ENCODE data around the gene MED13L. TPM values are rescaled to one million over a fixed set of nuclear protein-coding genes. Genes with fewer than 3 reads are reported as not detected.

The MED13L gene
- total RNA-seq, 1 experiment from 2014 or later = 80.5 TPM

DNA sequence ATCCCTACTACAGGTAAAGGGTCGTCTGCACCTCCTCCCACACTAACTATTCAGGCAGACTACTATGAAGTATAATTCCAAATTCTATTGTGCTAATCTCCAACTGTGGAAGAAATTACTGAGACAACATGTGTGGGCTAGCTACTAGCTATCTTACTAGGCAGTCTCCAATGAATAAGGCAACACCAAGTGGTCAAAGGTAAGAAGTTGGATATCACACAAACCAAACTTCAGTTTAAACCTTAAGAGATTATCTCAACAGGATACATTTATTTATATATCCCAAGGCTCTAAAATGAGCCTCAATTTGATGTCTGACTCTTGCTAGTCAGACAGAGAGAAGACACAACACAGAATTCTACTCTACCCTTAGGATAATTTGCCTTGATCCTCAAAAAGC is 14.1 kb downstream of the MED13L start:
- ChIA-PET CTCF (interaction anchor here (1.9 kb wide), 1 partner anchor 27 kb away, joined by 7 read pairs; no protein-coding TSS in a partner anchor), POLR2A (interaction anchor here (0.8 kb wide), 1 partner anchor 10 kb away, joined by 6 read pairs; no protein-coding TSS in a partner anchor)
- ATAC-seq (no peak), DNase-seq (ENCODE audit: low spot score) (no peak)
- Mint-ChIP-seq H3K27me3 (ENCODE audit: low read depth) (no peaks in the 10 kb centered on the region), H3K36me3 (no peaks in the 10 kb centered on the region), H3K4me3 (no peak overlapping the region), H3K9me3 (no peaks in the 10 kb centered on the region), H3K4me1 (peaks cover 38% of the 10 kb centered on the region), H3K27ac (peak overlapping the region; percentile 18; the same call in 1 of the 2 replicates)
- no peak for TF ChIP-seq TEAD4 (CRISPR knock-in tag; IDR thresholded peaks at IDR 0.05)
- no peak for TF ChIP-seq ZSCAN18 (CRISPR knock-in tag; IDR thresholded peaks at IDR 0.05)
- no peak for TF ChIP-seq FOXK1 (CRISPR knock-in tag; IDR thresholded peaks at IDR 0.05)

DNA sequence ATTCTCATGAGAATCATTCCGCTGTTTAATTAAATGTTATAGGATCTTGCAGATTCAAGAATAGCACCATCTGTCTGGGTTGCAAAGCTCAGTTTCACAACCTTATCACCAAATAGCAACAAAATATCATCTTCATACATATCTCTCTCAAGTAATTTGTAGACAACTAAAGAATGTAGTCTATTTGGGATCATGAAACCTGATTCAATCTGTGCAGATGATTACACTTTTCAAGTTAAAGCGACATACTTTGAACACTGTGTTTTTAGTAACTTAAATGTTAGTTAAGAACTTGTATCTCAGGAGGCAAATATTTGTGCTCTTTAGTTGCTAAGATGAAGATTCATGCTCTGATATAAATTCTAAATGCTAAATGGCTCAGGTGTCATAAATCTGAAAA is 14.8 kb downstream of the MED13L start:
- CTCF ChIA-PET = no interaction called here

DNA sequence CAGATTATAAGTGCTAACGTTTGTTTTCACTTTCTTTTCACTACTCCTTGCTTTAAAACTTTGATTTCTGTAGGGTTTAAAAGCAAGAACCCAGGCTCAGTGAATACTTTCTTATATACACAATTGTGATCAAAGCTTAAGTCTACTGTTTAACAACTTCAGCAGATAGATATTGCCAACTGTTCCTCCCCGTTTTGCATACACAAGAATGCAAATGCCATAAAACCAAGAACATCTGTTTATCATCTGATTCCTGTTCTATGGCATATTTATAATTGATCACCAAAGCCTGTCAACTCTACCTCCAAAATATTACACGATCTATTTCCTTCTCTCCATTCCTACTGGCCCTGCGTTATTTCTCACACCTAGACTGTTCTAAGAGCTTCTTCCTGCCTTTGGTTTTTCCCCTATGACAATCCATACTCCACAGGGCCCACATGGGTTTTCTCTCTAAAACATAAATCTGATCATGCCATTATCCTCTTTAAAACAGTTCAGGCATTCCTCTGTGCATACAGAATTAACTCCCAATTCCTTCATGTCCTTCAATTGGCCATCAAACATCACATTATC is 15.9 kb downstream of the MED13L start:
- H3K4me3 Mint-ChIP-seq = no peak overlapping the region
- peaks cover 53% of the 10 kb centered on the region for H3K4me1 Mint-ChIP-seq
- no peak for TF ChIP-seq EMX1 (CRISPR knock-in tag; IDR thresholded peaks at IDR 0.05)
- TF ChIP-seq MLX (CRISPR knock-in tag; IDR thresholded peaks at IDR 0.05) = no peak
- no peak for TF ChIP-seq CDX4 (CRISPR knock-in tag; IDR thresholded peaks at IDR 0.05; ENCODE audit: borderline replicate concordance)
- no peak for TF ChIP-seq GRHL2 (CRISPR knock-in tag; IDR thresholded peaks at IDR 0.05; ENCODE audit: insufficient replicate concordance, severe bottlenecking)
- no peak for TF ChIP-seq NR1H2 (CRISPR knock-in tag; IDR thresholded peaks at IDR 0.05)
- no peak for TF ChIP-seq TP53 (CRISPR knock-in tag; IDR thresholded peaks at IDR 0.05)
- TF ChIP-seq FOXP1 (CRISPR knock-in tag; IDR thresholded peaks at IDR 0.05; ENCODE audit: borderline replicate concordance) = no peak
- peak overlapping the region; percentile 47; the same call in 1 of the 2 replicates for H3K27ac Mint-ChIP-seq
- H3K36me3 Mint-ChIP-seq = no peaks in the 10 kb centered on the region
- ChIA-PET POLR2A (no interaction called here), CTCF (interaction anchor here (0.6 kb wide), 1 partner anchor 274 kb away, joined by 3 read pairs; no protein-coding TSS in a partner anchor)
- H3K9me3 Mint-ChIP-seq = no peaks in the 10 kb centered on the region
- H3K27me3 Mint-ChIP-seq (ENCODE audit: low read depth) = no peaks in the 10 kb centered on the region
- no peak for DNase-seq (ENCODE audit: low spot score)
- ATAC-seq = no peak

More for the DNA sequence above, 14.8 kb downstream of the MED13L start:
- peaks cover 43% of the 10 kb centered on the region for H3K4me1 Mint-ChIP-seq
- no peak for TF ChIP-seq HMGXB4 (CRISPR knock-in tag; IDR thresholded peaks at IDR 0.05)
- H3K27ac Mint-ChIP-seq = no peak overlapping the region
- H3K27me3 Mint-ChIP-seq (ENCODE audit: low read depth) = no peaks in the 10 kb centered on the region
- POLR2A ChIA-PET = no interaction called here
- ATAC-seq (no peak), DNase-seq (ENCODE audit: low spot score) (no peak)
- H3K4me3 Mint-ChIP-seq = no peak overlapping the region
- no peaks in the 10 kb centered on the region for H3K36me3 Mint-ChIP-seq
- H3K9me3 Mint-ChIP-seq = no peaks in the 10 kb centered on the region

DNA sequence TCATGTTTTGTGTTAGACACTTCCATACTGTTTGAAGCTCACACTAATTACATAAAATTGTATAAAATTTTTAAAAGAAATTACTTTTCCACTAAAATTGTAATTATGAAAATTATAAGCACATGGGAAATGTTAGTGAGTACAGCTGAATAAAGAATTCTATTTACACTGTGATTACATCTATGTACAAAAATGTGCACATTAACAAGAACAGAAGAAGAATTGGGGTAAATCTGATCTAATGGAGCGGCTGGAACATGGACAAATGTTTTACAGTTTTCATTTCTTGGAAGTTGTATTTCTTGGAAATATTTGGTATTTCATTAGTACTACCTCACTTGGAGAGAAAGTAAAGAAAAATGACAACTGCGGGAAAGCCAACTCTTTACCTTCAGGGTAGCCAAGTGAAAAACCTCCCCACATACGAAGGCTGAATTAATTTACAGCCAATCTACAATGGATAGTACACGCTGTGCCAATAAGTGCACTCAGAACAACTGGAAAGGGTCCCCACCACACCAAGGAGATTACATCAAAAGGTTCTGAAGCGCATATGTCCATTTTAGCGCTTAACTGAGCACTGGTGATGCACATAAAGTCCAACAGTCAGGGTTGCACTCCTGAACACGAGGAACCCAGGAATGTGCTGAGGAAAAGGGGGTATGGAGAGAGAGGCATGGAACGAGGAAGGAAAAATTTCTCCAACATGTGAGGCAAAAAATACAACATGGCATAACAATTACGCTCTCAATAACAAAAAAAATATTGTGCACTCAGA is 17.5 kb downstream of the MED13L start:
- ChIA-PET POLR2A (no interaction called here), CTCF (no interaction called here)
- DNase-seq (ENCODE audit: low spot score) (no peak), ATAC-seq (no peak)
- Mint-ChIP-seq H3K27me3 (ENCODE audit: low read depth) (no peaks in the 10 kb centered on the region), H3K4me1 (peaks cover 64% of the 10 kb centered on the region), H3K36me3 (no peaks in the 10 kb centered on the region), H3K4me3 (no peak overlapping the region), H3K9me3 (no peaks in the 10 kb centered on the region), H3K27ac (peak overlapping the region; percentile 12; the same call in 1 of the 2 replicates)
- TF ChIP-seq GRHL2 (CRISPR knock-in tag; IDR thresholded peaks at IDR 0.05; ENCODE audit: insufficient replicate concordance, severe bottlenecking) = no peak
- TF ChIP-seq RORB (CRISPR knock-in tag; IDR thresholded peaks at IDR 0.05) = no peak
- no peak for TF ChIP-seq TEAD1 (CRISPR knock-in tag; IDR thresholded peaks at IDR 0.05)
- TF ChIP-seq, protein P1, sequence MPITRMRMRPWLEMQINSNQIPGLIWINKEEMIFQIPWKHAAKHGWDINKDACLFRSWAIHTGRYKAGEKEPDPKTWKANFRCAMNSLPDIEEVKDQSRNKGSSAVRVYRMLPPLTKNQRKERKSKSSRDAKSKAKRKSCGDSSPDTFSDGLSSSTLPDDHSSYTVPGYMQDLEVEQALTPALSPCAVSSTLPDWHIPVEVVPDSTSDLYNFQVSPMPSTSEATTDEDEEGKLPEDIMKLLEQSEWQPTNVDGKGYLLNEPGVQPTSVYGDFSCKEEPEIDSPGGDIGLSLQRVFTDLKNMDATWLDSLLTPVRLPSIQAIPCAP (CRISPR knock-in tag; IDR thresholded peaks at IDR 0.05) = no peak
- no peak for TF ChIP-seq SMAD4 (CRISPR knock-in tag; IDR thresholded peaks at IDR 0.05)
- TF ChIP-seq, protein P2, sequence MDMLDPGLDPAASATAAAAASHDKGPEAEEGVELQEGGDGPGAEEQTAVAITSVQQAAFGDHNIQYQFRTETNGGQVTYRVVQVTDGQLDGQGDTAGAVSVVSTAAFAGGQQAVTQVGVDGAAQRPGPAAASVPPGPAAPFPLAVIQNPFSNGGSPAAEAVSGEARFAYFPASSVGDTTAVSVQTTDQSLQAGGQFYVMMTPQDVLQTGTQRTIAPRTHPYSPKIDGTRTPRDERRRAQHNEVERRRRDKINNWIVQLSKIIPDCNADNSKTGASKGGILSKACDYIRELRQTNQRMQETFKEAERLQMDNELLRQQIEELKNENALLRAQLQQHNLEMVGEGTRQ (CRISPR knock-in tag; IDR thresholded peaks at IDR 0.05) = no peak
- no peak for TF ChIP-seq ZBTB21 (CRISPR knock-in tag; IDR thresholded peaks at IDR 0.05; ENCODE audit: borderline replicate concordance)
- TF ChIP-seq HMGA2 (CRISPR knock-in tag; IDR thresholded peaks at IDR 0.05) = no peak
- no peak for TF ChIP-seq KAT7 (CRISPR knock-in tag; IDR thresholded peaks at IDR 0.05; ENCODE audit: borderline replicate concordance)
- no peak for TF ChIP-seq CREM (CRISPR knock-in tag; IDR thresholded peaks at IDR 0.05)

Data from WTC11 (cell line).